Liver (tissue), 9 donors: ENCODE results near the gene STX2. TPM values are rescaled to one million over a fixed set of nuclear protein-coding genes. Genes with fewer than 3 reads are reported as not detected.

ENCODE experiments used
- DNase-seq: peaks from one replicate; pipeline ENCODE4 v3.0.0-alpha.2; 2017; ENCODE audit warnings: low spot score
- H3K27ac ChIP-seq, 2 donors: one replicate each; pipeline ENCODE4 v1.7.0; 2013; ENCODE audit warnings: inconsistent platforms in 2 of 2, low read length in 2 of 2, control low read depth in 1 of 2, low read depth in 1 of 2, mild to moderate bottlenecking in 1 of 2
- H3K27me3 ChIP-seq, 4 donors: one replicate each; pipeline versions ENCODE4 v1.6.1 to v1.7.0; 2013; ENCODE audit warnings: low read length in 3 of 4, inconsistent platforms in 1 of 4, mild to moderate bottlenecking in 1 of 4, moderate library complexity in 1 of 4; ENCODE audit not compliant: control insufficient read depth in 4 of 4, insufficient read depth in 4 of 4
- H3K36me3 ChIP-seq, 4 donors: one replicate each; pipeline versions ENCODE4 v1.6.1 to v1.7.0; 2013; ENCODE audit warnings: low read length in 3 of 4, mild to moderate bottlenecking in 3 of 4, low read depth in 1 of 4, moderate library complexity in 1 of 4; ENCODE audit not compliant: control insufficient read depth in 4 of 4, insufficient read depth in 3 of 4
- H3K4me1 ChIP-seq, 4 donors: one replicate each; pipeline versions ENCODE4 v1.6.1 to v1.7.0; 2013; ENCODE audit warnings: low read length in 3 of 4, mild to moderate bottlenecking in 3 of 4, moderate library complexity in 1 of 4; ENCODE audit not compliant: control insufficient read depth in 4 of 4, insufficient read depth in 4 of 4
- H3K4me3 ChIP-seq, 3 donors: one replicate each; pipeline versions ENCODE4 v1.6.1 to v1.7.0; 2013; ENCODE audit warnings: low read length in 3 of 3, control low read depth in 1 of 3, low read depth in 1 of 3, mild to moderate bottlenecking in 1 of 3
- H3K9ac ChIP-seq, 2 donors: one replicate each; pipeline ENCODE4 v1.7.0; 2013; ENCODE audit warnings: low read length in 2 of 2, mild to moderate bottlenecking in 2 of 2, moderate library complexity in 2 of 2, control low read depth in 1 of 2, low read depth in 1 of 2
- H3K9me3 ChIP-seq, 4 donors: one replicate each; pipeline versions ENCODE4 v1.6.1 to v1.7.0; 2013; ENCODE audit warnings: low read length in 3 of 4; ENCODE audit not compliant: control insufficient read depth in 4 of 4
- FOXA1 ChIP-seq: IDR thresholded peaks from 2 replicates; pipeline ENCODE4 v1.6.1; 2016; ENCODE audit warnings: antibody characterized with exemption
- FOXA2 ChIP-seq: IDR thresholded peaks from 2 replicates; pipeline ENCODE4 v1.6.1; 2016; ENCODE audit warnings: antibody characterized with exemption
- HNF4A ChIP-seq, 2 donors: conservative IDR thresholded peaks; 2 replicates each; pipeline ENCODE4 v1.6.1; 2016; ENCODE audit warnings: antibody characterized with exemption in 2 of 2, mild to moderate bottlenecking in 2 of 2
- RAD21 ChIP-seq, 2 donors: IDR thresholded peaks; 2 replicates each; pipeline ENCODE4 v1.6.1; 2016; ENCODE audit warnings: antibody characterized with exemption in 2 of 2, mild to moderate bottlenecking in 2 of 2
- RXRA ChIP-seq, 2 donors: IDR thresholded peaks; 2 replicates each; pipeline ENCODE4 v1.6.1; 2017 to 2018; ENCODE audit warnings: antibody characterized with exemption in 2 of 2, mild to moderate bottlenecking in 1 of 2
- SP1 ChIP-seq: IDR thresholded peaks from 2 replicates; pipeline ENCODE4 v1.6.1; 2018; ENCODE audit warnings: antibody characterized with exemption, mild to moderate bottlenecking
- TAF1 ChIP-seq: conservative IDR thresholded peaks from 2 replicates; pipeline ENCODE4 v1.6.1; 2016; ENCODE audit warnings: antibody characterized with exemption, mild to moderate bottlenecking
- WGBS: extraction: QIAGEN DNeasy Blood & Tissue Kit; methylation state at CpG from one replicate; pipeline ENCODE4 v1.1.7; 2013; 5-methylcytosine and 5-hydroxymethylcytosine counted together
- polyA plus RNA-seq, 2 donors: library from polyadenylated mRNA; stranded (reverse) in 1 of 2; unstranded in 1 of 2; fragments of 200-250 nt in 1 of 2; fragments of >200 nt in 1 of 2; fragmentation: Nextera tagmentation in 1 of 2; extraction: Ambion mirVana in 1 of 2; gene quantifications; one replicate each; pipeline versions ENCODE4 v1.2.1 to v1.2.3, GENCODE V29; 2013 to 2015
- total RNA-seq, 2 donors: library from RNA; depleted of rRNA; stranded (reverse); fragments of >200 nt; gene quantifications; one replicate each; pipeline ENCODE4 v1.2.3, GENCODE V29; 2014
- TF ChIP-seq, protein P1 (sequence below): IDR thresholded peaks from 2 replicates; pipeline ENCODE4 v1.6.1; 2016; ENCODE audit warnings: antibody characterized with exemption, mild to moderate bottlenecking
- TF ChIP-seq, protein P2 (sequence below): fragments of 150-350 bp; IDR thresholded peaks from 2 replicates; pipeline ENCODE4 v1.5.1; 2017; ENCODE audit warnings: improper control_type of control experiment, low read depth, low read length; ENCODE audit not compliant: missing input control
- donor health status: healthy.
- donor health status: healthy.
- donor health status: healthy.
- donor health status: healthy.
- donor health status: healthy.

STX2 gene
- total and polyA plus RNA-seq, 4 donors, result 4.7 to 13.8 (median 8.9) TPM

DNA sequence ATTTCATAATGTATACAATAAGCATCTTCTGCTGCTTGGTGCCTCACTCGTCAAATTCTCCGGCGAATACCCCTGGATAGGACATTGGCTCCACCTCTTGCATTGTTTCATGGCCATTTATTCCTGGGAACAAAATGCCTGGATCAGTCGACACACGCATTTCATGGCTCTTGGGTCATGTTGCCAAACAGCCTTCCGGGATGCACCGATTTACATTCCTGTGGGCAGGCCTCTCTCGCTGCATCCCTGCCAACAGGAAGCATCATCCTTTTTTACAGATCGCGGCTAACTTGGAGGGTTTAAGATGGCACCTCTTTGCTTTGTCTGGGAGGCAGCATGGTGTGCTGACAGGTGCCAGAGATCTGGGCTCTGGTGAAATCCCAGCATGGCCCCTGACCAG lies 90.3 kb downstream of the STX2 start:
- DNase-seq, result no peak
- no peak for TF ChIP-seq TAF1

DNA sequence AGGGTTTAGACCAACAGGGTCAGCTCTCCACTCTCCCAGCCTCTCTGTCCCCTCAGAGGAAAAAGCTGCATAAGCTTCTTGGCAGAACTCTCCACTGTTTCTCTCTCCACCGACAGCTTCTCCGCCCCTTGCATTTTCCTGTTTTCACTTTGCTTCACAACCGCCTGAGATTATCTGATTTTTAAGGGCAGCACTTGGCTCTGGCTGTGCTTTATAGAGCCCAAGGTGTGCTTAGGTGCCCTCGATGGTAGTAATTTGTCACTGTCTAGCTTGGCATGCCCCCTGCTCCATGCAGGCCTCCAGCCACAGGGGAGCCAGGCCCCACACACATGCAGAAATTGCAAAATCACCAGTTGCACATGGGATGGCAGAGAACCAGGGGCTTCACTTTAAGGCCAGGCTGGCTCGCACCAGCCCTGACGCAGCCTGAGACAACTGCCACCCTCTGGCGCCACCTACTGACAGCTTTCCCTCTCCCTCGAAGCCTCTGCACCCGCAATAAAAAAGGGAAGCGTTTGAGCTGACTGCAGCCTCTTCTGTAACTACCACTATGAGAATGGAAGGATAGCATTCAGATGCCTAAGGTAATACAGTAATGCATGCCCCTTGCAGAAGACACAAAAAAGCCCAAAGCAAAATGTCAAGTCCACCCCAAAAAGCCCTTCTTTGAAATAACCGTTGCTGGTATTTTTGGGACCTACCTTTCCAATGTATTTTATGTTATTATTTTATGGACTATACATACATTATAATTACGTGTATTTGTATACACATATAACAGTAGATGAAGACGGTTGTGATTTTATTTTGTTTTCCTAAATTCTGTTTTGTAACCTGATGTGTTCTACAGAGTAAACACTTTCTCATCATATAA lies 90.9 kb downstream of the STX2 start:
- 6% methylated on average over 13 of the region's 13 CpGs for WGBS

More for the DNA sequence above, 90.3 kb downstream of the STX2 start:
- H3K4me3 ChIP-seq, result no peak overlapping the region
- 66% methylated on average over 10 of the region's 10 CpGs for WGBS
- H3K4me1 ChIP-seq, result peaks cover 2 to 18% (median 13%) of the 10 kb centered on the region in 4 donors
- H3K36me3 ChIP-seq, result no peaks in the 10 kb centered on the region
- H3K9me3 ChIP-seq, result no peaks in the 10 kb centered on the region
- H3K9ac ChIP-seq, result no peak overlapping the region
- no peaks in the 10 kb centered on the region for H3K27me3 ChIP-seq
- H3K27ac ChIP-seq, result no peak overlapping the region

DNA sequence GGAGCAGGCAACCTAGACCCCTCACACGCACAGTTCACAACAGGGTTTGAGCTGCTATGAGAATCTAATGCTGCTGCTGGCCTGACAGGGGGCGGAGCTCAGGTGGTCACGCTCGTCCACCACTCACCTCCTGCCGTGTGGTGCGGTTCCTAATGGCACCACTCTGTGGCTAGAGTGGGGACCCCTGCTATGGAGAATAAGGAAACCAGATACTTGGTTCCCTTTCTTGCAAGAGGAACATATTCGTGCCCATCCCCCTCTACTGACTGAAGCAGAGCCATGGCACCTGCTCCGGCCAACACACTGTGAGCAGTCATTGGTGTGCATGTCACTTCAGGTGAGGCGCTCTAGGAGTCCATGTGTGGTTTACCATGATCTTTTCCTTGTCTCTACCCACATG lies 92.5 kb downstream of the STX2 start:
- Histone ChIP-seq H3K9me3 (no peaks in the 10 kb centered on the region), H3K4me3 (no peak overlapping the region), H3K9ac (no peak overlapping the region), H3K36me3 (no peaks in the 10 kb centered on the region), H3K27ac (no peak overlapping the region), H3K4me1 (peaks cover 2 to 26% (median 20%) of the 10 kb centered on the region in 4 donors), H3K27me3 (no peaks in the 10 kb centered on the region)
- no peak for DNase-seq
- 84% methylated on average over 9 of the region's 9 CpGs for WGBS
- TF ChIP-seq FOXA1 (no peak), FOXA2 (no peak), TAF1 (no peak)
- TF ChIP-seq, protein P1, sequence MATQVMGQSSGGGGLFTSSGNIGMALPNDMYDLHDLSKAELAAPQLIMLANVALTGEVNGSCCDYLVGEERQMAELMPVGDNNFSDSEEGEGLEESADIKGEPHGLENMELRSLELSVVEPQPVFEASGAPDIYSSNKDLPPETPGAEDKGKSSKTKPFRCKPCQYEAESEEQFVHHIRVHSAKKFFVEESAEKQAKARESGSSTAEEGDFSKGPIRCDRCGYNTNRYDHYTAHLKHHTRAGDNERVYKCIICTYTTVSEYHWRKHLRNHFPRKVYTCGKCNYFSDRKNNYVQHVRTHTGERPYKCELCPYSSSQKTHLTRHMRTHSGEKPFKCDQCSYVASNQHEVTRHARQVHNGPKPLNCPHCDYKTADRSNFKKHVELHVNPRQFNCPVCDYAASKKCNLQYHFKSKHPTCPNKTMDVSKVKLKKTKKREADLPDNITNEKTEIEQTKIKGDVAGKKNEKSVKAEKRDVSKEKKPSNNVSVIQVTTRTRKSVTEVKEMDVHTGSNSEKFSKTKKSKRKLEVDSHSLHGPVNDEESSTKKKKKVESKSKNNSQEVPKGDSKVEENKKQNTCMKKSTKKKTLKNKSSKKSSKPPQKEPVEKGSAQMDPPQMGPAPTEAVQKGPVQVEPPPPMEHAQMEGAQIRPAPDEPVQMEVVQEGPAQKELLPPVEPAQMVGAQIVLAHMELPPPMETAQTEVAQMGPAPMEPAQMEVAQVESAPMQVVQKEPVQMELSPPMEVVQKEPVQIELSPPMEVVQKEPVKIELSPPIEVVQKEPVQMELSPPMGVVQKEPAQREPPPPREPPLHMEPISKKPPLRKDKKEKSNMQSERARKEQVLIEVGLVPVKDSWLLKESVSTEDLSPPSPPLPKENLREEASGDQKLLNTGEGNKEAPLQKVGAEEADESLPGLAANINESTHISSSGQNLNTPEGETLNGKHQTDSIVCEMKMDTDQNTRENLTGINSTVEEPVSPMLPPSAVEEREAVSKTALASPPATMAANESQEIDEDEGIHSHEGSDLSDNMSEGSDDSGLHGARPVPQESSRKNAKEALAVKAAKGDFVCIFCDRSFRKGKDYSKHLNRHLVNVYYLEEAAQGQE, result no peak

More for the DNA sequence above, 90.9 kb downstream of the STX2 start:
- no peak overlapping the region for H3K9ac ChIP-seq
- TF ChIP-seq, protein P2, sequence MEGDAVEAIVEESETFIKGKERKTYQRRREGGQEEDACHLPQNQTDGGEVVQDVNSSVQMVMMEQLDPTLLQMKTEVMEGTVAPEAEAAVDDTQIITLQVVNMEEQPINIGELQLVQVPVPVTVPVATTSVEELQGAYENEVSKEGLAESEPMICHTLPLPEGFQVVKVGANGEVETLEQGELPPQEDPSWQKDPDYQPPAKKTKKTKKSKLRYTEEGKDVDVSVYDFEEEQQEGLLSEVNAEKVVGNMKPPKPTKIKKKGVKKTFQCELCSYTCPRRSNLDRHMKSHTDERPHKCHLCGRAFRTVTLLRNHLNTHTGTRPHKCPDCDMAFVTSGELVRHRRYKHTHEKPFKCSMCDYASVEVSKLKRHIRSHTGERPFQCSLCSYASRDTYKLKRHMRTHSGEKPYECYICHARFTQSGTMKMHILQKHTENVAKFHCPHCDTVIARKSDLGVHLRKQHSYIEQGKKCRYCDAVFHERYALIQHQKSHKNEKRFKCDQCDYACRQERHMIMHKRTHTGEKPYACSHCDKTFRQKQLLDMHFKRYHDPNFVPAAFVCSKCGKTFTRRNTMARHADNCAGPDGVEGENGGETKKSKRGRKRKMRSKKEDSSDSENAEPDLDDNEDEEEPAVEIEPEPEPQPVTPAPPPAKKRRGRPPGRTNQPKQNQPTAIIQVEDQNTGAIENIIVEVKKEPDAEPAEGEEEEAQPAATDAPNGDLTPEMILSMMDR, result peak; percentile 85
- TF ChIP-seq FOXA1 (no peak), RAD21 (IDR thresholded peaks at IDR 0.05) (peak; percentile 95 to 97), SP1 (no peak), RXRA (IDR thresholded peaks at IDR 0.05) (peak in 1 of 2 donors; percentile 34), HNF4A (conservative IDR thresholded peaks at IDR 0.05) (peak; percentile 4 to 33)
- peak; percentile 82 for DNase-seq
- no peak overlapping the region for H3K4me3 ChIP-seq
- H3K4me1 ChIP-seq, result peaks cover 2 to 23% (median 18%) of the 10 kb centered on the region in 4 donors
- no peaks in the 10 kb centered on the region for H3K27me3 ChIP-seq
- peak overlapping the region in 1 of 2 donors; percentile 18 for H3K27ac ChIP-seq
- no peaks in the 10 kb centered on the region for H3K36me3 ChIP-seq
- no peaks in the 10 kb centered on the region for H3K9me3 ChIP-seq
